CD4-positive, alpha-beta T cell treated with Interleukin-10 for 1 hour (primary cell): Measurements from ENCODE around the gene FAM219A.
A peak's percentile ranks its signal among the peaks of the same experiment; 100 is the strongest.
"Not testable (repeated sequence)": the region's sequence is repeated elsewhere in the genome, so short reads cannot be mapped to it uniquely, and the experiment has no call there.

Source experiments
- DNase-seq: peaks from one replicate; pipeline ENCODE4 v3.0.0-alpha.2; 2020

FAM219A gene

GRCh38 chr9:34374905-34375552 lies 83.3 kb downstream of the FAM219A start:
- DNase-seq, result no peak

- no peak for DNase-seq
Measured at GRCh38 chr9:34374339-34374738, 84.0 kb downstream of the FAM219A start.

DNA sequence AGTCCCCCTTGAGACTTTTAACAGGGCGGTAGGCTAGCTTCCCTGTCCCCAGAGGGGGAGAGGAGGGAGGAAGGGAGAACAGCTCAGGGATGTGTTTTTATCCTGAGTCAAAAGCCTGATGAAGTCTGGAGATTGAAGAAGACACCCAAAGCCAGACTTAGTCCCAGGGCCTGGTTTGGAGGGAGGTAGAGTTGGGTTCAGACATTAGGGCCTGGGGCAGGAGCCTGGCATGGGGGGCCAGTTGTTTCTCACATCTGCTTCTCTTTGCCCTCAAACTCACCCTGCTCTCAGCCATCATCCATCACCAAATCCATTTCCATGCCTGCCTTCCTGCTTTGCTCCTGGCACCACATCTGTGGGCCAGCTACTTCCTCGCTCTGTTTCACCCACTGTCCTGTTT lies 84.6 kb downstream of the FAM219A start:
- DNase-seq, result no peak

- no peak for DNase-seq
Measured at GRCh38 chr9:34372467-34373011, 85.8 kb downstream of the FAM219A start.

GRCh38 chr9:34371886-34372466 lies 86.4 kb downstream of the FAM219A start:
- DNase-seq, result no peak

GRCh38 chr9:34370970-34371880 lies 87.1 kb downstream of the FAM219A start:
- peak; percentile 38 for DNase-seq

DNA sequence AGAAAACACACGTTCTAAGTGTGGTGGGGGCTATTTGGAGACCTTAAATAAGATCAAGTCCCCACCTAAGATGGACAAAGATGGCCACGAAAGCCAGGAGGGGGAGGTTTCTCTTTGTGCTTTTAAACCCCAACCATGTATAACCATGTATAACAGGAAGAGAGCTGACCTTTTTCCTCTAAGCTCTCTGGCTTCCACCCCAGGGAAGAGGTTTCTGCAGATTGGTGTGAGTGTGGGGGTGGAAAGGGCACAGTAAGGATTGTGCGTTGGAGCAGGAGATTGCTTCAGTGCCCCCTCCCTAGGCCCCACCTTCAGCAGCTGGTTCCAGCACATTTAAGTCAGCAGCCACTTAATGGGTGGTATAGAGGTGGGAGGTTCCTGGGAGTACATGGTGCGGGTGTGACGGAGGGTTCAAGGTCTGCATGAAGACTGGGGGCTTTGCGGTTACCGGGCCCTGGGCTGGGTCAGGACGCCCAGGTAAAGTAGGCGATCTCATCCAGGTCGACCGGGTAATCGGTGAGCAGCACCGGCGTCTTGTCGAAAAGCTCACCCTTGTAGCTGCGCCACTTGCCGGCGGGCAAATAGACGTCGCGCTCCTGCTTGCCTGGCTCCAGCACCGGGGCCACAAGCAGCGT lies 87.9 kb downstream of the FAM219A start:
- no peak for DNase-seq

DNA sequence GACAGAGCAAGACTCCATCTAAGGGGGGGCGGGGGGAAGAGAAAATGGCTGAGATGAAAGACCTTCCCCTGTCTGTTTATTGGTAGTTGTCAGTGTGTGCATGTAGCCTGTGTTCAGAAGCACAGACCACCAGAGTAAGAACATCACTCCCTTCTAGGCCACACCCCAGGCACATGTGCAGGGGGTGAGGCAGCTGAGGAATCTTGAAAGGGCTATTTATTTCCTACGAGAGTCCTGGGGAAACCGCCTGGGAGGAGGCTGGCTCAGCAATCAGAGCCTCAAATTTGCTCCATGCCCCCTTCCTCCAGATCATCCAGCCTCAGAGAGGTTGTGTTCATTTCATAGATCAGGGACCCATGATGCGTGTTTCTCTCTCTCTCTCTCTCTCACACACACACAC lies 88.7 kb downstream of the FAM219A start:
- DNase-seq, result no peak

- DNase-seq, result not testable (repeated sequence)
Measured at GRCh38 chr9:34368796-34369195, 89.6 kb downstream of the FAM219A start.

DNA sequence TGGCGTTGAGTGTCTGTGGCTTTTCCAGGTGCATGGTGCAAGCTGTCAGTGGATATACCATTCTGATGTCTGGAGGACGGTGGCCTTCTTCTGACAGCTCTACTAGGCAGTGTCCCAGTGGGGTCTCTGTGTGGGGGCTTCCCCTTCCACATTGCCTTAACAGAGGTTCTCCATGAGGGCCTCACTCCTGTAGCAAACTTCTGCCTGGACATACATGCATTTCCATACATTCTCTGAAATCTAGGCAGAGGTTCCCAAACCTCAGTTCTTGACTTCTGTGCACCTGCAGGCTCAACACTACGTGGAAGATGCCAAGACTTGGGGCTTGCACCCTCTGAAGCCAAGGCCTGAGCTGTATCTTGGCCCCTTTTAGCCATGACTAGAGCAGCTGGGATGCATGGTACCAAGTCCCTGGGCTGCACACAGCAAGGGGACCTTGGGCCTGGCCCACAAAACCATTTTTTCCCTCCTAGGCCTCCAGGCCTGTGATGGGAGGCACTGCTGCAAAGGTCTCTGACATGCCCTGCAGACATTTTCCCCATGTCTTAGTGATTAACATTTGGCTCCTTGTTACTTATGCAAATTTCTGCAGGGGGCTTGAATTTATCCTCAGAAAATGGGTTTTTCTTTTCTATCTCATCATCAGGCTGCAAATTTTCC lies 90.5 kb downstream of the FAM219A start:
- not testable (repeated sequence) for DNase-seq

DNA sequence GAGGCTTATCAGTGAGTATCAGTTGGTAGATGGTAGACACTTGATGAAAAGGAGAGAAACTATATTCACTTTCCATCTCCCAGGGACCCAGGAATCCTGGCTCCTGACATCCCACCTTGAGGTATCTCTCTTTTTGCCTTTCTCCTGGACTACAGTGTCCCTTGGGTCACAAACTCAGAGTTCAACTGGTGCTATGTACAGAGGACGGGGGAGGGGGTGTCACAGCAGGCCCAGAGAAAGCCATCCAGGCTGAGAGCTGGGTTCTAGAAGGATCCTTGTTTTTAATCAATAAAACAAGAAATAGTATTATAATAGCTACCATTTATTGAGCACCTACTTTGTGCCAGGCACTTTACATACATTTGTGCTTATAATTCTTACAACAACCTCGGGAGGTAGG lies 92.0 kb downstream of the FAM219A start:
- no peak for DNase-seq

GRCh38 chr9:34365282-34365681 lies 93.1 kb downstream of the FAM219A start:
- no peak for DNase-seq

GRCh38 chr9:34363619-34364351 lies 94.6 kb downstream of the FAM219A start:
- no peak for DNase-seq

DNA sequence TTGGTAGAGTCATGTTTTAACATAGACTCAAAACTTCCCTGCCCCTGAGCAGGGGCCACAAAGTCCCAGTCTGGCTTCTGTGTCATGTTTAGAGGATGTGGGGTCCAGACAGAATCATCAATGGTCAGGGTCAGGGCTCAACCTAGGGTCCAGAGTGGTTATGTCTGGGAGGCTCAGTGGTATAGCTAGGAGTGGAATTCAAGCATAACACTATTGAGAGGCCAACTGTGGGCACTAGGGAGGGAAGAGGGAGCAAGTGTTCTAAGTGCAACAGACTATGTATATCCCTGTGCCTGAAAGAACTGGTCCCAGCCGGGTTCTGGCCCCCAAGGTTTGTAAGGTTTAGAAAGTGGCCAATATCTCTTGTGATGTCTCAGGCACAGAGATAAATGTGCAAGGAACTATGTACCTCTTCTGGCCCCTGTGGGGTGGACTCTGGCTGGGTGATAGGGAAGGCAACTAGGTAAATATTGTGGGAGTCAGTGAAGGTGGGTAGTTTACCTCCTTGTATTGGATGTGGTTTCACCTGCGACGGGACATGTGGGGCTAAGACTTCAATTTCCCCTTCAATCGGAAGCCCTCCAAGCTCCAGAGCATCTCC lies 95.7 kb downstream of the FAM219A start:
- DNase-seq, result no peak

DNA sequence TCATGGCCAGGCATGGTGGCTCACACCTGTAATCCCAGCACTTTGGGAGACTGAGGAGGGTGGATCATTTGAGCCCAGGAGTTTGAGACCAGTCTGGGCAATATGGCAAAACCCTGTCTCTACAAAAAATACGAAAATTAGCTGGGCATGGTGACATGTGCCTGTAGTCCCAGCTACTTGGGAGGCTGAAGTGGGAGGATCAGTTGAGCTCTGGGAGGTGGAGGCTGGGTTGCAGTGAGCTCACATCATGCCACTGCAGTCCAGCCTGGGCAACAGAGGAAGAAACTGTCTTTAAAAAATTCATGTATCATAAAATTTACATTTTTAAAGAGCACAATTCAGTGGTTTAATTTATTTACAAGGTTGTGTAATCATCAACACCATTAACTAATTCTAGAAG lies 105.4 kb downstream of the FAM219A start:
- not testable (repeated sequence) for DNase-seq

DNA sequence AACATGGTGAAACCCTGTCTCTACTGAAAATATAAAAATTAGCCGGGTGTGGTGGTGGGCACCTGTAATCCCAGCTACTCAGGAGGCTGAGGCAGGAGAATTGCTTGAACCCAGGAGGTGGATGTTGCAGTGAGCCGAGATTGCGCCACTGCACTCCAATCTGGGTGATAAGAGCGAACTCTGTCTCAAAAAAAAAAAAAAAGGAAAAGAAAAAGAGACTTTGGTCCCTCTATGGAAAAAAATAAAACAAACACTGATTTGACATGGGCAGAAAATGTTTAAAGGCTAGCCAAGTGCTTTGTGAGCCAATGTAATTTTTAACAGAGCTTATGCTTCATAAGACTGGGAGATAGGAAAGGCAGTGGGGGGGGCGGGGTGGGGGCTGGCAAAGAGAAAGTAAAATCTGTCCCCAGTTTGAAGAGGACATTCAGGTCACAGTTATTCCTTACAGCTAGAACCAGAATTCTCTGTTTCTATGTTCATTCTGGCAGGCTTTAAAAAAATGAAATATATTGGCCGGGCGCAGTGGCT lies 106.2 kb downstream of the FAM219A start:
- DNase-seq, result not testable (repeated sequence)

DNA sequence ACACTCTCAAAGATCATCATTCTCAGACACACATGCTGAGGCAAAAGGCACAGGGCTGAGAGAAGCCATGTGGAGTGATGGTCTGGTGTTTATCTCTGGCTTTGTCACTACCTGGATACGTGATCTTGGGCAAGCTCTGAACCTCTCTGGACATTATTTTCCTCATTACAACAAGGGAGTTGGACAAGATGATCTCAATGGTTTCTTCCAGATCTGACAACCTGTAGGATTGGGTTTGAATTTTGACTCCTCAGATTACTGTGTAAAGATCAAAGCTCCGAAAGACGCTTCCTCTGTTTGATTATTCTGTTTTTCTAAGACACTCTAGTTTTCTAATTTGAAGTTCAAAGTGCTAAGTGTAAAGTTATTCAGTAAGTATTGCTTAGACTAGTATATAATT lies 109.0 kb downstream of the FAM219A start:
- DNase-seq, result no peak
